Right ventricle myocardium superior (tissue), 1 donor: ENCODE data around the gene SLC4A7. TPM values are rescaled to one million over a fixed set of nuclear protein-coding genes. Genes with fewer than 3 reads are reported as not detected.
"Not testable (repeated sequence)": the region's sequence is repeated elsewhere in the genome, so short reads cannot be mapped to it uniquely, and the experiment has no call there.

Experiments
- ATAC-seq: fragments of 200-7000 bp; cut with Tn5 transposase; one replicate; pipeline ENCODE4 v1.9.1; 2020; ENCODE audit warnings: mild to moderate bottlenecking; ENCODE audit not compliant: poor library complexity
- DNase-seq: peaks from one replicate; pipeline ENCODE4 v3.0.0-alpha.2; 2020
- intact Hi-C: fragments of 100-400 bp; cut with DNase I; formaldehyde crosslinking; loops from one replicate; pipeline ENCODE4 v1.11.2; 2022
- long read RNA-seq: library from polyadenylated mRNA; unstranded; transcript quantifications from one replicate; pipeline ENCODE4 v2.0.0, GENCODE V29; 2021
- total RNA-seq: library from RNA; stranded (reverse); fragmentation: NEBNext Ultra II Directional; extraction: Animal tissue kit (Norgen Biotek cat#: 25700); gene quantifications from one replicate; pipeline ENCODE4 v1.2.1, GENCODE V29; 2021
- donor health status: DM: no; HTN: yes; CAD: no; lungs with severe emphysema.

SLC4A7 gene
- total RNA-seq = 13.0 TPM
- long read RNA-seq, partial matches to known transcripts = 1 of 1 reads
- long read RNA-seq, other reads (novel, unspliced or antisense) = 0 of 1 reads

DNA sequence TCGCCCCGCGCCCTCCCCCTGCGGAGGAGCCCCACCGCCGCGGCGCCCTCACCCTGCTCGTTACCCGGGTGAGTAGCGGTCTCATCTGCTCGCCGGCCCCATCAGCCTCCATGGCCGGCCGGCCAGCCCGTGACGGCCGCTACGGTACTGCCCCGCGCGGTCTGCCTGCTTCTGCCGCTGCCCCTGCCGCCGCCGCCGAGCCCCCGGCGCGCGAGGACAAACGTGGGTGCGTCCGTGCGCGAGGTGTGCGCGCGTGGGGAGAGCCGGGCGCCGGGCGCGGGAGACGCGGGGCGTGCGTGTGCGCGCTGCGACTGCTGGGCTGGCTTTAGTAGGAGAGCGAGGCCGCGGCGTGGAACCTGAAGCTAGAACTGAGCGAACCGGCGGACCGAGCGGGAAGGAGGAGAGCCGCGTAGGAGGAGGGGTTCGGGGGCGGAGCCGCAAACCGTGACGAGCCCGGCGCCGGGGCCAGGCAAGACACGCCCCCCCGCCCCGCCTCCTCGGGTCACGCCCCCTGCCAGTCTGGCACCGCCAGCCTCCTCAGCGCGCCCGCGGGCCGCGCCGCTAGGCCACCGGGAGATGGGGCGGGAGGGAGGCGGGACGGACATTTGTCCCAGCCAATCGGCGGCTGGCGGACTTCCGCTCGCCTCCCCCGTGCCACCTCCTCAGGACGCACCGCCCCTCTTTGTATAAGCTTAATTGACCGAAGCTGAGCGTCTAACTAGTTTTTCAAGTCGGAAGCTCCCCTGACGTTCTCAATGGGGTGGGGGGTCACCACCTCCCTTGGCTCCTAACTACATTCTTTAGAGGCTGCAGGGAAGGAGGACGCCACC lies at the start of gene SLC4A7:
Gene SLC4A7 (minus strand): TSS at position 370 of the 830 bp plus-strand sequence. CDS start 258 bp downstream, at position 112.
- ATAC-seq (peak; percentile 97), DNase-seq (peak; percentile 98)
- intact Hi-C loops = no loop called here

DNA sequence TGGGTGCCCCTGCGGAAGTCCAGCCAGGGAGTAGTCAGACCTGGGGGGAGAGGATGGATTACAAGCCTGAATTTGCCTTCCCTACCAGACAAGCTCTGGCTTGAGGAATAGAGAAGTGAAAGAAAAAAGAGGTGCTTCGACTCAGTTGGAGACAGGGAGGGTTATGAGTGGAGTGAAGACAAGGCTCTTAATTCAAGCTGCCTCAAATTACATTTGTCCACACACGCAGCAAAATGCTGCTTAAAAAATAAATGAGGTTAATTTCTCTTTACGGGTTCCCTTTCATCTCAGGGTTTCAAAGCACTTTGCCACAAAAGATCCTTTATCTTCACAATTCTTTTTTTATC lies 49.0 kb upstream of the SLC4A7 start:
- intact Hi-C loops = no loop called here
- ATAC-seq = no peak
- no peak for DNase-seq

DNA sequence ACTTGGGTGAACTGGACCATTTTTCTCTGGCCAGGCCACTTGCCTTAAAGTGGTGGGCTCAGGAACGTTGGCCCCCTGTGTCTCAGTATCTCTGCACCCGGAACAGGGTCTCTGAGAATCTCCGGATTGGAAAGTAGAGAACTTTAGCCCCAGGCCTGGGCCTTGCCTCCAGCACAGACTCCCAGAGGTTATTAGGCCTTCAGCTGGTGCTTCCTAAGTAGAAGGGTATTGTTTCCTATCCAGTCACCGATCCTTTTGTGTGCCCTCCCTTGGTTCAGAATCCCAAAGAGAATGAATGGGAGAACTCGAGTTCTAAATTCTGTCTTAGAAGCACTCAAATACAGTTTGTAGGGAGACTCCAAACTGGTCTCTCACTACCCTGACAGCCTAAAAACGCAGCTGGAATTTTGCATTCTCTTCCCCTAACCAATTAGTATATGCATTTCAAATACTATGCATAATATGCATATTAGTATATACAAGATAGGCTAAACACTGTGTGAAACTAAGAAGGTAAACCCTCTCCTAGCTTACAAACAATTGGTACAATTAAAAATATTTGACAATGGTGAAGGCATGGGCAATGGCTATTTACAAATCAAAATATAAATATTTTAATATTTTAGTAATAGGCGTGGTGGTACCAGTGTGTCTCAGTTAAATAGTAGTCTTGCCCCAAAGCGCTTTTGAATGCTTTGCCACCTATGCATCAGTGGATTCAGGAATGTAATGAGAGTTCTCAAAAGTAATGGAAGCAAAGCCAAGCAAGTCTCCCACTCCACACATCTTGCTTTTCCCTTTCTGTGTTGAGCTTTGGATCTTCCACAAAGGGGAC lies 48.5 kb upstream of the SLC4A7 start:
- DNase-seq (no peak), ATAC-seq (no peak)
- intact Hi-C loops = no loop called here

DNA sequence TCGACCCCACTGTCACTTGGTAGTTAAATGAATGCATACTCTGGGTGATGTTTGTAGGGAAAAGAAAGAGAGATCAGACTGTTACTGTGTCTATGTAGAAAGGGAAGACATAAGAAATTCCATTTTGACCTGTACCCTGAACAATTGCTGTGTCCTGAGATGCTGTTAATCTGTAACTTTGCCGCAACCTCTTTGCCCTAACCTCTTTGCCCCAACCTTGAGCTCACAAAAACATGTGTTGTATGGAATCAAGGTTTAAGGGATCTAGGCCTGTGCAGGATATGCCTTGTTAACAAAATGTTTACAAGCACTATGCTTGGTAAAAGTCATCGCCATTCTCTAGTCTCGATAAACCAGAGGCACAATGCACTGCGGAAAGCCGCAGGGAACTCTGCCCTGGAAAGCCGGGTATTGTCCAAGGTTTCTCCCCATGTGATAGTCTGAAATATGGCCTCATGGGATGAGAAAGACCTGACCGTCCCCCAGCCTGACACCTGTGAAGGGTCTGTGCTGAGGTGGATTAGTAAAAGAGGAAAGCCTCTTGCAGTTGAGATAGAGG lies 47.1 kb upstream of the SLC4A7 start:
- intact Hi-C loops, DNase-seq, ATAC-seq: not testable (repeated sequence)

DNA sequence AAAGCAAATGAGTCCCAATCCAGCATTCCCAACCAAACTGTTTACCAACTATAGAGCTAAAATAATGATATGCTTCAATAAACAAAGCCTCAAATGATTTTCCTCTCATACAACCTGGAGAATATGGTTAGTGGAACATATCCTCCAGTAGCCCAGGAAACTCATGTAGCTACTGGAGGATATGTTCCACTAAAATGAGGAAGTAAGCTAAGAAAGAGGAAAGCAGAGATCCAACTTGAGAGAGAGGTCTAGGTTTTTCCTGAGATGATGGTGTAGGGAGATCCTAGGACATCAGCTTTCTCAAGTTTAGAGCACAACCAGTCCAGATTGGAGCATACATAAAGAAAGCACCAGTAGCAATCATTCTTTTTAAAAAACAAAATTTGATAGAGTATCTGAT lies 44.6 kb upstream of the SLC4A7 start:
- intact Hi-C loops = no loop called here
- ATAC-seq = no peak
- DNase-seq = no peak

DNA sequence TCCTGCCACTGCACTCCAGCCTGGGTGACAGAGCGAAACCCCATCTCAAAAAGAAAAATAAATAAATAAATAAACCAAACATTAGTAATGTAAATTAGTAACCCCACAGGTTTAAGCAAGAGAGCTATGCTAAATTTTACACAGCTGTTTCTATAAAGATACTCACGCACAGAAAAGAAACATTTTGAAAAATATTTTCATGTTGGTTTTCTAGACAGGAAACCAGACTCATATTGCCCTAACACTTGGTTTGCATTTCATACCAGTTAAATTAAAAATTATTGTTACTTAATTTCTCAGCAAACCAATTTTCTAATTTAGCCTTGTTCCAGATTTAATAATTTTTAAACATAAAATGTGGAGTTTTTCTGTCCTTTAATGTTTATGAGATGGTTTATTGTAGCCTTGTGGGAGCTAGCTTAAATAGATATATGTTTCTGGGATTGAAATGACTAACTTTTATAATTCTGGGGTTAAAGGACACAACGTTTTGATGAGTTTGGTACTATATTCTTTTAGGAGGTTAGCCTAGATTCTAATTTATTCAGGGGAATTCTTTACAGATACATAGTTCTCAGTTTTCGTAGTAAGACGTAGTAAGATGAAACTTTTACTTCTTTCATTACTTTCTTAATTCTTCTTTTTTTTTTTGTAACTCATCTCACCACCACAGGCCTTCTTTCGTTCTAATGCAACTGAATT lies 42.6 kb upstream of the SLC4A7 start:
- DNase-seq (no peak), ATAC-seq (no peak)
- intact Hi-C loops = no loop called here

DNA sequence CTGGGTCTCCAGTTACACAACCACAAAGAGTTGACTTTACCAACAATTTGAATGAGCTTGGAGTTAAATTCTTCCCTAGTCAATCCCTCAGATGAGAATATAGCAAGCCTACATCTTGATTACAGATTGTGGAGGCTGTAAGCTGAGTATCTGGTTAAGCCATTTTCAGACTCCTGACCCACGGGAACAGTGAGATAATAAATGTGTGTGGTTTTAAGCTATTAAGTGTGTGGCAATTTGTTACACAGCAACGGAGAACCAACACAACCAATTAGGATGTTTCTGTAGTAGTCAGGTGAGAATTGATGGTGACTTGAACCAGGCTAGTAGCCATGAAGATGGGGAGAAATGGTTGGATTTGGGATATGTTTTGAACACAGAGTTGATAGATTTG lies 37.7 kb upstream of the SLC4A7 start:
- no peak for DNase-seq
- no peak for ATAC-seq

DNA sequence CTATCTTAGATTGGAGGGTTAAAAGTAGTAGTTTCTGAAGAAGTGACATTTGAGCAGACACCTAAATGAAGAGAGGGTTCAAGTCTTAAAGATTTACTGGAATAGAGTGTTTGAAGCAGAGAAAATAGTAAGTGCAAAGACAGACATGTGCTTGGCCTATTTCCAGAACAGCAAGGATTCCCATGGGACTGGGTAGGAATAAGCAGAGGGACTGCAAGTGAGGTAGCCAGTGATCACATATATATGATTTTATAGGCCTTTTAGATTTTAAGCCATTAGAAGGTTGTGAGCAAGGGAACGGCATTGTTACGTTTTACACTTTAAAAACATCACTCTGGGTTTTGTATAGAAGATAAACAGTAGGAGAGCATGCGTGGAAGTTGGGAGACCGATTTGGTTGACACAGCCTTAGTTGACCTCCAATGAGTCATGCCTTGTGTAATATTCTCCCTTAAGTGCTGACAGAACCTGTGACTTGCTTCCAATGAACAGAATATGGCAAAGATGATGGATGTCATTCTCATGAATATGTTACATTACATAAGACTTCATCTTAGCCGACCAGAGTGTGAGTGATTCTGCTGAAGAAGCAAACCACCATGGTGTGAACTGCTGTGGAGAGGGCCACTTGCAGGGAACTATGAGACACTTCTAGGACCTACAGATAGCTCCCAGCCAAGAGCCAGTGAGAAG lies 37.1 kb upstream of the SLC4A7 start:
- no peak for DNase-seq
- ATAC-seq = peak; percentile 87
- intact Hi-C loops = no loop called here

More for the DNA sequence above, 37.7 kb upstream of the SLC4A7 start:
- intact Hi-C loops = no loop called here

DNA sequence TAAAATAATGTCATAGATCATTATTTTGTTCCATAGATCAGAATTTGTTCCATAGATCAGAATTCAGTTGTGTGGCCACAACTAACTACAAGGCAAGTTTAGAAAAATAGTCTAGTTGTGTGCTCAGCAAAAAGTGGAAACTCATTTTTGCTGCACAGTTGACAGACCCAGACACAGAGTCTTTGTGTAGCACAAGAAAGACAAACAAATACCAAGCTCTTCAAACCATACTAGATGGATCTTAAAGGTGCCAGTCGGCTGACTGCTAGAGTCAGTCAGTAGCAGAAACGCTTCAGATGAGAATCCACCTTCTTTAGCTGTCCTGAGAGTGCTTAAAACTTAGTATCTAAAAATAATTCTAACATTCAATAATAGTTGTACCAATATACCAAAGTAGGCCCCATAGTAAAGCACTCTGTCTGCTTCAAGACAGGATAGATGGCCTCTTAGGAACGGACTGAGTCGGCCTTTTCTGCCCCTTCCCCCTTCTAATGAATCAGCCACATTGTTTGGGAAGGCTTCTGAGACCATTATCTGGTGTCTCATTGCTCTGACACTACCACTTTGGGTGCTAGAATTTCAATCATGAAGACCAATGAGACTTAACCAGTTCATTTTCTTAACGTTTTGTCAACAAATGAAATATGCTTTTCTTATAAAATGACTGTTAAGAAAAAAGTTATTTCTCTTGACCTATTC lies 27.7 kb upstream of the SLC4A7 start:
- intact Hi-C loops = no loop called here
- no peak for ATAC-seq
- DNase-seq = no peak

DNA sequence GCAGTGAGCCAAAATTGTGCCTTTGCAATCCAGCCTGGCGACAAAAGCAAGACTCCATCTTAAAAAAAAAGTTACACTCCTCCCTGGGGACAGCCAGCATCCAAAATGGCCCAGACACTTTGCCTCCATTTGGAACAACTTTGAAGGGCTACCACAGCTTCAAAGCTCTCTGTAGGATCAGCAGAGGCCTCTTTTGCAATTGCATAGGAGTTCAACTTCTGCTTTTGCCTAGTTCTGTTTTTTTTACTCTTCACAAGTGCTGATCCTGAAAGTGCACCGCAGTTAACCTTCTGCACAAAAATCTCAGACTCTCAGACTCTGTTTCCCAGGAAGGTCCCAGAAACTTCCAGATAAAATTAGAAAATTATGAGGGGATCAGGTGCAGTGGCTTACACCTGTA lies 25.2 kb upstream of the SLC4A7 start:
- intact Hi-C loops = no loop called here
- ATAC-seq (no peak), DNase-seq (no peak)

DNA sequence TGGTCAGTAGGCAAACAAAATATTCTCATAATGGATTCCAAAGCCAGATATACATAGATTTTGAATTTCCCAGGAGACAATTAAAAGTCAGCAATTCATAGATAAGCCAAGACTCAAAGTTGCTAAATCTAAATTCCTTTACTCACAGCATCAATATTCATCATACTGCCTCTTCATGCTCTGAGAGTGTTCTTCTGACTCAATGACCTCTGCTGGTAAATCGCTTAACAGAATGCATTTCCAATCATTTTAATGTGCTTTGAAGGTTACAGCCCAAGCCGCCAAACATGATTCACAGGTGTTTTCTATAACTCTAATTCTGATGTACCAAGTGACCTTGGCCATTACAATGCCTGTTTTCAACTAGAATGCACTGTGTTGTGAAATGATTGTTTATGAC lies 24.2 kb upstream of the SLC4A7 start:
- intact Hi-C loops = no loop called here

DNA sequence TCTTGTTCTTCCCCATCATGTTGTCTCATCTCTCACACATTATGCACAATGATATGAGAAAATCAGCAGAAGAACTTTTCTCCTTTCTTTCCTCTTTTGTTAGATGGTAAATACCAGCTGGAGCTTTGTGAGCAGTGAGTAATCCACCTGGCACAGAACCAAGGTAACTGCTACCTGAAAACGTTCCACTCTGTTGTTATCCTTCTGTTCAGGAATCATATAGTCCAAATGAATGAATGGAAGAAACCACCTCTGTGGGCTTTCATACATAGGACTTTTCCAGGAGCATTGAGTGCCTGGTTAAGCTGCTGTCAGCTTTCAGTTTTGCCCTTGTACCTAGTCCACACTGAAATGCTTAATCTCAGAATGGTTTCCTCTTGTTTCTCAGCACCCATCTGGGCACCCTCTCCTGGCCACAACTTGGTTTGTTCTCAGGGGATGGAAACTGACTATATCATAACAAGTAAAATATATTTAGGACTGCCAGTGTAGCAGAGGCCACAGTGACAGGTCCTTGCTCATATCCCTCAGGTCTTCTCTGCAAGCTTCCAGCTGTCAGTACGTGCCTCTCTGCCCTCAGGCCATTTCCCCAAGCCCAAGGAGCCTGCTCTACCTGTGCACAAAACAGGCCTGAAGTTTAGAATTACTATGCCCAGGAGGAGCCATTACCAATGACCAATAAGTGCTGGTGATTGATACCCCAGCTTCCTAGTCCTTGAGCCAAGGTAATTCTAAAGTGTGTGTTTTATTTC lies 23.5 kb upstream of the SLC4A7 start:
- ATAC-seq (no peak), DNase-seq (no peak)
- intact Hi-C loops = no loop called here

More for the DNA sequence above, 24.2 kb upstream of the SLC4A7 start:
- DNase-seq (no peak), ATAC-seq (no peak)

DNA sequence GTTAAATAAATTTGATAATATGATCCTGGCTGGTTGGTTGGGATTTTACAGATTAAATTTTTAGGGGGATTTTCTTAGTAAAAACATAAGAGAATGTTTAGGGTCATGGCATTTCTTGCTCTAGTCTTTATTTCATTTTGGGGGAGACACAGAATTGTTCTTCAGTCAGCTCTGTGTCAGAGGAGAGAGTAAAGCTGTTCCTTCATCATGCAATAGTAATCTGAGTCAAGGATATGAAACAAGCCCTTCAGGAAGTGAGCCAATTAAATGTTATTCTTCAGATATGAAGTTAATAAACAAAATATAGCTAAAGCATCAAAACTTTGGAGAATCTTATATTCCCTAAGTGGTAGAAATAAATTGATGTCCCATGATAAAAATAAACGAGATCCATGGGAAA lies 22.9 kb upstream of the SLC4A7 start:
- no peak for ATAC-seq
- intact Hi-C loops = no loop called here
- DNase-seq = no peak

DNA sequence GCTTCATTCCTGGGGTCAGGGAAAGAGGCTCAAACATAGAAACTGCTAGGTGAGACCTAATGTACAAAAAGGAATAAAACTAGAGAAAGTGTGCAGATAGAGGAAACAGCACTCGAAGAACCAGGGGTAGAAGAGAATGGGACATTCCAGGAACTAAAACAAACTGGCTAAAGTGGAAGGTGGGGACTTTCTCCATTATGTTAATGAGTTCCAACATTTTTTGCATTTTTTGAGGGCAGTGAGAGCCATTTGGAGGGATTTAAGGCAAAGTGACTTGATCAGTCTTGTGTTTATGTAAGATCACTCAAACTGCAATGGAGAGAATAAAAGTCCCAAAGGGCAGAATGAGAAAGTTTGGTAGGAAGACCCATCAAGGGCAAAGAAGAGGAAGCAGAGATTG lies 20.6 kb upstream of the SLC4A7 start:
- ATAC-seq (no peak), DNase-seq (no peak)
- intact Hi-C loops = no loop called here

DNA sequence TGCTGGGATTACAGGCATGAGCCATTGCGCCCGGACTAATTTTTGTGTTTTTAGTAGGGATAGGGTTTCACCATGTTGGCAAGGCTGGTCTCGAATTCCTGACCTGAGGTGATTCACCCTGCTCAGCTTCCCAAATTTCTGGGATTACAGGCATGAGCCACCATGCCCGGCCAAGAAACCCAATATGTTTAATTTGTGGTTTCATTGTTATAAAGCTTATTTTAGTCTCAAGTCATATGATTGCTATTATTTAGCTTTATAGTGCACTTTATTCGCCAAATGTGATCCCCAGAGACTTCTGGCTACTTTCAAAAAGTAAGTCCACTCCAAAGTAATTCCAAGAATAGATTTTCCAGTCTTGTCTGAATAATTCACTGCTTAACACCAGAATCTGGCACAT lies 19.3 kb upstream of the SLC4A7 start:
- DNase-seq = no peak
- ATAC-seq = no peak
- intact Hi-C loops = no loop called here

DNA sequence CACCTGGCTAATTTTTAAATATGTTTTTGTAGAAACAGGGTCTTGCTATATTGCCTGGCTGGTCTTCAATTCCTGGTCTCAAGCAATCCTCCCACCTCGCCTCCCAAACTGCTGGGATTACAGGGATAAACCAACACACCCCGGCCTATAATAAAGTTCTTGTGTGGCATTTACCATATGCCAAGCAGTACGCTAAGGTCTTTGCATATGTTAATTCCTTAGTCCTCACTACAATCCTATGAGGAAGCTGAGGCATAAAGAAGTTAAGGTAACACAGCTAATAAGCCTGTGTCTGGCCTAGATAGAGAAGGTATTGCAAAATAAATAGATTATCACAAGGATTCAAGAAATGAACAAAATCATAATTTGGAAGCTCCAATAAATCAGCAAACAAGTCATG lies 17.6 kb upstream of the SLC4A7 start:
- intact Hi-C loops = no loop called here
- ATAC-seq = no peak
- DNase-seq = no peak

DNA sequence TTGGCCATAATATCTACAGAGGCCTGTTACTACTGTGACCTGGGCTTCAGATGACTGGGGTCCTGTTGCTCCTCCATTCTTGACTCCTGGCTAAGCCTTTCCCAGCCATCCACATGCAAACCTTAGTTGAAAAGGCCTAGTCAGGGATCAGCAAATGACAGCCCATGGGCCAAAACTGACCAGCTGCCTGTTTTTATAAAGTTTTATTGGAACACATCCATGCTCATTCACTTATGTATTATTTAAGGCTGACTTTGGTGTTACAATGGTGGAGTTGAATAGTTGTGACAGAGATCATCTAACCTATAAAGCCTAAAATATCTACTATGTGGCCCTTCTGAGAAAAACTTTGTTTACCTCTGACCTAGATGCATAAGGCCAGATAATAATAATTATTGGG lies 16.8 kb upstream of the SLC4A7 start:
- intact Hi-C loops = no loop called here
- DNase-seq (no peak), ATAC-seq (no peak)
